Ishikawa (cell line): ENCODE measurements around the gene HOXC9.

Experiments
- CEBPB ChIP-seq: IDR thresholded peaks from 2 replicates; pipeline ENCODE4 v1.6.1; 2012
- CREB1 ChIP-seq: IDR thresholded peaks from 2 replicates; pipeline ENCODE4 v1.6.1; 2012; ENCODE audit warnings: low read depth
- EGR1 ChIP-seq: IDR thresholded peaks from 2 replicates; pipeline ENCODE4 v1.6.1; 2012
- EP300 ChIP-seq: IDR thresholded peaks from 2 replicates; pipeline ENCODE4 v1.6.1; 2012; ENCODE audit warnings: borderline replicate concordance
- FOXM1 ChIP-seq: IDR thresholded peaks from 2 replicates; pipeline ENCODE4 v1.6.1; 2012; ENCODE audit warnings: low read depth, borderline replicate concordance
- MAX ChIP-seq: IDR thresholded peaks from 2 replicates; pipeline ENCODE4 v1.6.1; 2012
- NFIC ChIP-seq: IDR thresholded peaks from 2 replicates; pipeline ENCODE4 v1.6.1; 2012
- RAD21 ChIP-seq: IDR thresholded peaks from 2 replicates; pipeline ENCODE4 v1.6.1; 2012; ENCODE audit warnings: low read depth
- REST ChIP-seq: IDR thresholded peaks from 2 replicates; pipeline ENCODE4 v1.6.1; 2012; ENCODE audit warnings: low read depth, mild to moderate bottlenecking
- TAF1 ChIP-seq: IDR thresholded peaks from 2 replicates; pipeline ENCODE4 v1.6.1; 2012; ENCODE audit warnings: low read depth, mild to moderate bottlenecking
- TCF12 ChIP-seq: IDR thresholded peaks from 2 replicates; pipeline ENCODE4 v1.6.1; 2012; ENCODE audit warnings: low read depth
- TEAD4 ChIP-seq: IDR thresholded peaks from 2 replicates; pipeline ENCODE4 v1.6.1; 2012
- USF1 ChIP-seq: IDR thresholded peaks from 2 replicates; pipeline ENCODE4 v1.6.1; 2012
- YY1 ChIP-seq: IDR thresholded peaks from 2 replicates; pipeline ENCODE4 v1.6.1; 2012; ENCODE audit warnings: low read depth
- ZBTB7A ChIP-seq: IDR thresholded peaks from 2 replicates; pipeline ENCODE4 v1.6.1; 2012; ENCODE audit warnings: low read depth

HOXC9 gene

DNA sequence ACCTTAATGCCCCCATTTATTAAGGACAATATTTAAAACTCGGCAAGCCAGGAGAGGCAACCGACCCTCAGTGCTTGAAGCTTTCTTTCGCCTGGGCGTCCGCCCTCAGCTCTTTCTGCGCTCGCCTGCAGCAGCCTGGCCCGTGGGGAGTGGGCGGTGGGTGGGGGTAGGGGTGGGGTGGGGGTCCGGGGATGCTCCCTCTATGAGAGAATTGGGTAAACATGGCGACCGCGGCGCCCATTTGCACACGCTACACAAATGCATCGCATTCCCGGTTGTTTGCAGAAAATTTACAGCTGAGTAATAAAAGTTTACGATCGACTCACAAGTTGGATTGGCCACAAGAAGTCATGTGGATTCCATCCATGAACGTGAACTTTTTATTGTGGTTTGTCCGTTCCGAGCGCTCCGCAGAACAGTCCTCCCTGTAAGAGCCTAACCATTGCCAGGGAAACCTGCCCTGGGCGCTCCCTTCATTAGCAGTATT is 16.6 kb downstream of the HOXC9 start:
- TF ChIP-seq YY1 (0 out of 2 replicates have a peak, but pooled peaks have one; percentile 52), CEBPB (no peak)

DNA sequence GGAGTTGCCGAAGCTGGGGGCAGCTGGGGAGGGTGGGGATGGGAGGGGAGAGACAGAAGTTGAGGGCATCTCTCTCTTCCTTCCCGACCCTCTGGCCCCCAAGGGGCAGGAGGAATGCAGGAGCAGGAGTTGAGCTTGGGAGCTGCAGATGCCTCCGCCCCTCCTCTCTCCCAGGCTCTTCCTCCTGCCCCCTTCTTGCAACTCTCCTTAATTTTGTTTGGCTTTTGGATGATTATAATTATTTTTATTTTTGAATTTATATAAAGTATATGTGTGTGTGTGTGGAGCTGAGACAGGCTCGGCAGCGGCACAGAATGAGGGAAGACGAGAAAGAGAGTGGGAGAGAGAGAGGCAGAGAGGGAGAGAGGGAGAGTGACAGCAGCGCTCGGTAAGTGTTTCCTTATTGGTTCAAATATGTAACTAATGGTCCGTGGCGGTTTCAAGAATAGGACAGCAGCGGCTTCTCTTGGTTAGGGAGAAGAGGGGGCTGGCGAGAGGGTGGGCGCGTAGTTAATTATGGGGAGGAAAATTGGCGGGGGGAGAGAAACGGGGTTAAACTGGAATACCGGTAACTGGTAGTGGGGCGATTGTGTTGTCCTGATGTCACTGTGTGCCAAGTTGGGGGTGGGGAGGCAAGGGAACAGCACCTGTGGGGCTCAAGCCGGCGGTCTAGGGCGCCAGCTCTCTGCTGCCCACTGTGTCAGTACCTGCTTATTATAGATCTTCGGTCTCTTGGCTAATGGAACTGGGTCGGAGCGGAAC is 17.2 kb downstream of the HOXC9 start:
- TF ChIP-seq CREB1 (no peak), NFIC (peak; percentile 32; the same call in 1 of the 2 replicates), EGR1 (no peak), TCF12 (no peak), TEAD4 (no peak), EP300 (no peak), REST (no peak), ZBTB7A (peak; percentile 42; the same call in 1 of the 2 replicates), TAF1 (no peak), FOXM1 (no peak), CEBPB (no peak), RAD21 (no peak), USF1 (no peak), YY1 (no peak), MAX (peak; percentile 17; the same call in 1 of the 2 replicates)

GRCh38 chr12:54017878-54018467 is 18.0 kb downstream of the HOXC9 start:
- no peak; the same call in 1 of the 2 replicates for TF ChIP-seq NFIC
- peak; percentile 6; the same call in 1 of the 2 replicates for TF ChIP-seq EP300
- peak; percentile 8; the same call in 1 of the 2 replicates for TF ChIP-seq TCF12
- TF ChIP-seq MAX: peak; percentile 55; the same call in 1 of the 2 replicates
- TF ChIP-seq RAD21: no peak

DNA sequence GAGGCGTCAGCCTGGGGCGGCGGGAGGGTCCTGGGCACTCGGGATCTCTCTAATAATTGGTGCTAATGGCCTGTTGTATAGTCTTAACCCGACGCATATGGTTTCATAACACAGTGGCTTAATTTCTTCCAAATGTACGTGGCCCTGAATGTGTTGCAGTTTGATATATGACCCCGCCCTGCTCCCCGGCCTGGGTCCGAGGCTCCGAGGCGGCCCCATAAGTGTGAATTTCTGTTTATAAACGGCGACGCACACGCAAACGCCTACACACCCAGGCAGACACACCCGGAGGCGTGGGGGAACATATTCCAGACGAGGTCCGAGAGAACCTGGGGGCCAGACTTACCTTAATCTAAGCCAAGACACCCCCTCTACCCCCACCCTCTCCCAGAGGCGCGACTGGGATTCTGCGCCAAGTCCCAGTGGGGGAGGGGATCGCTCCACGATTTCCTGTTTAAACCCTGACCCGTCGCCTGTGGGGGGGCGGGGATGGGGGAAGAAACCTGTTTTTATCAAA is 18.6 kb downstream of the HOXC9 start:
- no peak for TF ChIP-seq REST
- no peak for TF ChIP-seq RAD21
- TF ChIP-seq EP300: no peak
- TF ChIP-seq CREB1: no peak
- no peak for TF ChIP-seq USF1
- TF ChIP-seq YY1: no peak
- no peak for TF ChIP-seq TEAD4
- no peak for TF ChIP-seq MAX

DNA sequence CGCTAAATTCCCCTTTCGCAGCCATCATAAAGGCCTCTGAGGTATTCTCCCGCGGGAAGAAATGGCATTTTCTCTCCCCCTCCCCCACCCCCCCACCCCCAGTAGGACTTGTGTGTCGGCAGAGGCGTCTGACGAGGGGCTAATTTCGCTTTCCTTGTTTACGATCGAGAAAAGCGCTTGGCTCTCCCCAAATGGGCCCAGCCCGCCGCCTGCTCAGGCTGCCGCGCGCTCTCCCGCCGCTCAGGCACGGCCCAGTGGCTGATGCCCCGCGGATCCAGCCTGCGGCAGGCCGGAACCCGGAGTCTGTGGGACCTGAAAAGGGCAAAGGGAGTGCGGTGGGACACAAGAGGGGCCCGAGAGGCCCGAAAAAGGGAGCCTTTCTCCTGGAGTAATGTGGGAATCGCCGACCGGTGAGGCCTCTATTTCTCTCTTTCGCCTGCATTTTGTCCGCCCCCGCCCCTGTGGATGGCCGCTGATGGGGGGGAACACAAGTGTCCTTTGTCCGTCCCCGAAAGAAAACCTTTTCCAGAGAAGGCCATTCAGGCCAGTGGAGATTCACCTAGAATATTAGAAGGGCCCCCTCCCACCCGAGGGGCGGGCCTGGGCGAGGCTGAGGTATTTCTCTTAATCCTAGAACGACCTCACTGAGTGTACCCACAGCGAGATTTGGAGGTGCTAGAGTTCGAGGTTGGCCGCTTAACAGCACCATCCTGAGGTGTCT is 19.3 kb downstream of the HOXC9 start:
- TF ChIP-seq TCF12 (no peak), TAF1 (no peak), CREB1 (no peak), MAX (no peak), CEBPB (no peak), USF1 (no peak), EGR1 (no peak), REST (no peak), YY1 (no peak), TEAD4 (no peak), NFIC (no peak), RAD21 (no peak), ZBTB7A (no peak)
